Measurements from ENCODE around the gene PSMG3.

PSMG3 gene

DNA sequence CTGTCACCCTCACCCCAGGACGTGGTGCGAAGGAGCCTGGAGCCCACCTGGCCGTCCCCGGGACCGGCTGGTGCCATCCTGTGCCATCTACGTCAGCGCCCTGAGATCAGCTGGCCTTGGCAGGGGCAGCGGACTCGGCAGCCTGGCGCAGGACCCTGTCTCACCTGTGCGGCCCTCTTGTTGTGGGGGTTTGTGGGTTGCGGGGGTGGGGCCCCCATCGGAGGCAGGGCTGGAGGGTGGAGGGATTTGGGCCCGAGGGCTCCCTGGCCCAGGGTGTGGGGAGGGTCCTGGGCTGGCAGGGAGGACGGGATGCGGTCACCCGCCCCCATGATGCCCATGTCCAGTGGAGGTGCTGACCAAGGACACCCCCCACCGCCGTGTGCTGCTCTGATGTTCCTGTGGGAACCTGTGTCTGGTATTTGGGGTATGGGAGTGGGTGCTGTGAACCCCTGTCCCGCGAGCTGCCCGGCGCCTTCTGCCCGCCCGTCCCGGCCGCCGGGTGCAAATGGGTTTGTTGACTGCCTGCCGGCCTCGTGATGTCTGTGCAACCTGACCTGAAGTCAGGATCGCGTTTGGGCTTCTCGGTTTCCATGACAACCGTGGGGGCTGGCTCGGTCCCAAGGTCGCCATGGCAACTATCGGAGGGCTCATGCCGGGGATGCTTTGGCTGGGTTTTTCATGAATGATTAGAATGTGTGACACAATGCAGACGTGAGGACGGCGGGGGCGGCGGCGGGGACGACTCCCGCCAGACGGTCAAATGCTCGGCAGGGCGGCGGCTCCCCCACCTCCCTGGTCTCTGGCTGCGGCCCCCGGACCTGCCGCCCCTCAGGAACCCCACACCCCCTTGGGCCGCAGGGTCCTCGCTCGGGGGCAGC, 32.1 kb downstream of the PSMG3 start:
- no peak overlapping the region for H3K4me2 ChIP-seq (ENCODE audit: low read depth, low read length, poor library complexity, severe bottlenecking)
- peaks cover 54% of the 10 kb centered on the region for H3K79me2 ChIP-seq (ENCODE audit: insufficient read depth, low read length)
- H2AFZ ChIP-seq (ENCODE audit: low read depth, low read length, severe bottlenecking) = no peak overlapping the region
- H4K20me1 ChIP-seq (ENCODE audit: low read depth, low read length) = peaks cover 7% of the 10 kb centered on the region; the same call in 1 of the 2 replicates
- no peak overlapping the region for H3K27ac ChIP-seq (ENCODE audit: low read depth, low read length)
- no peaks in the 10 kb centered on the region for H3F3A ChIP-seq (ENCODE audit: insufficient read depth)
- no peaks in the 10 kb centered on the region for H3K36me3 ChIP-seq (ENCODE audit: low read length)
- H3K4me3 ChIP-seq (ENCODE audit: insufficient read depth, low read length, poor library complexity, severe bottlenecking) = no peak overlapping the region
- no peaks in the 10 kb centered on the region for H3K27me3 ChIP-seq (ENCODE audit: low read length)
- TF ChIP-seq EZH2phosphoT487 (conservative IDR thresholded peaks at IDR 0.05; ENCODE audit: low read length) = no peak
- TF ChIP-seq, protein P1, sequence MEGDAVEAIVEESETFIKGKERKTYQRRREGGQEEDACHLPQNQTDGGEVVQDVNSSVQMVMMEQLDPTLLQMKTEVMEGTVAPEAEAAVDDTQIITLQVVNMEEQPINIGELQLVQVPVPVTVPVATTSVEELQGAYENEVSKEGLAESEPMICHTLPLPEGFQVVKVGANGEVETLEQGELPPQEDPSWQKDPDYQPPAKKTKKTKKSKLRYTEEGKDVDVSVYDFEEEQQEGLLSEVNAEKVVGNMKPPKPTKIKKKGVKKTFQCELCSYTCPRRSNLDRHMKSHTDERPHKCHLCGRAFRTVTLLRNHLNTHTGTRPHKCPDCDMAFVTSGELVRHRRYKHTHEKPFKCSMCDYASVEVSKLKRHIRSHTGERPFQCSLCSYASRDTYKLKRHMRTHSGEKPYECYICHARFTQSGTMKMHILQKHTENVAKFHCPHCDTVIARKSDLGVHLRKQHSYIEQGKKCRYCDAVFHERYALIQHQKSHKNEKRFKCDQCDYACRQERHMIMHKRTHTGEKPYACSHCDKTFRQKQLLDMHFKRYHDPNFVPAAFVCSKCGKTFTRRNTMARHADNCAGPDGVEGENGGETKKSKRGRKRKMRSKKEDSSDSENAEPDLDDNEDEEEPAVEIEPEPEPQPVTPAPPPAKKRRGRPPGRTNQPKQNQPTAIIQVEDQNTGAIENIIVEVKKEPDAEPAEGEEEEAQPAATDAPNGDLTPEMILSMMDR (IDR thresholded peaks at IDR 0.05; ENCODE audit: insufficient read depth, low read length, poor library complexity, severe bottlenecking) = no peak
- H3K9me3 ChIP-seq (ENCODE audit: insufficient read depth, low read length) = no peaks in the 10 kb centered on the region
- no peak overlapping the region for H3K9ac ChIP-seq (ENCODE audit: low read length)
- no peaks in the 10 kb centered on the region for H3K9me2 ChIP-seq (replicated peaks; ENCODE audit: insufficient read depth, low read length)

DNA sequence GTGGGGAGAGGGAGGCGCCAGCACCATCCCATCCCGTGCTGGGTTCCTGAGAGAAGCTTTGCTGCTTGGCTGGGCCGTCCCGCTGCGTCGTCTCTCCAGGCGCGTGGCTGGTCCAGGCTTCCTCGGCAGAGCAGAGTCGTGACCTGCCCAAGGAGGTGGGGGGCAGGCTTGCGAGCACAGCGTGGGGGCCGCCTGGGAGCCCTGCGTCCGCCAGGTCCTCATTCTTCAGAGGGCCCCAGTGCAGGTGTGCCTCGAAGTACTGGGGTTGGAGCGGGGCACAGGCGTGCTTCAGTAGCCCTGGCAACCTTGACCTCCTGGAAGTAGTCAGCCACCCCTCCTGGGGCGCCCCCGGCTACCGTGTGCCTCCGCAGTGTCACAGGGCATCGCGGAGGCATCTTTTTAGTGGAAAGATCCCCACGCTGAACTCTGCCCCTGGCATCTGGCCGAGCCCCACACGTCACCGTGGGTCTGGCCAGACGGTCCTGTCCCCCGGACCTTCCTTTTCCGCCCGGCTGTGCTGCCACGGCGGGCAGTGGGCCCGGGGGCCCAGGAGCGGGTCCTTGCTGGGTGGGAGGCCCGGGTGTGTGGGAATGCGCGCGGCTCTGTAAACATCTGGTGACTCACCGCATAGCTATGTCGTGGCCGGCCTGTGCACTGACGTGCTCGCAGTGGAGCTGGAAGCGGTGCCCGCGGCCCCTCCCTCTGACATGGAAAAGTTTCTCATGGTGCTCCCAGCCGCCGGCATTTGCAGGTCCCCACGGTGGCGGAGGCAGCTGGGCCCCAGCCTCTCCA, 32.9 kb downstream of the PSMG3 start:
- no peak overlapping the region for H3K4me2 ChIP-seq (ENCODE audit: low read depth, low read length, poor library complexity, severe bottlenecking)
- no peak overlapping the region for H3K4me3 ChIP-seq (ENCODE audit: insufficient read depth, low read length, poor library complexity, severe bottlenecking)
- H3K9me3 ChIP-seq (ENCODE audit: insufficient read depth, low read length) = no peaks in the 10 kb centered on the region
- no peaks in the 10 kb centered on the region for H3K9me2 ChIP-seq (replicated peaks; ENCODE audit: insufficient read depth, low read length)
- H3K27me3 ChIP-seq (ENCODE audit: low read length) = no peaks in the 10 kb centered on the region
- H3K36me3 ChIP-seq (ENCODE audit: low read length) = no peaks in the 10 kb centered on the region
- H3F3A ChIP-seq (ENCODE audit: insufficient read depth) = 0 out of 2 replicates have a peak, but pooled peaks cover 4% of the 10 kb centered on the region
- peaks cover 5% of the 10 kb centered on the region; the same call in 1 of the 2 replicates for H4K20me1 ChIP-seq (ENCODE audit: low read depth, low read length)
- H3K79me2 ChIP-seq (ENCODE audit: insufficient read depth, low read length) = peaks cover 62% of the 10 kb centered on the region
- H2AFZ ChIP-seq (ENCODE audit: low read depth, low read length, severe bottlenecking) = no peak overlapping the region
- no peak overlapping the region for H3K9ac ChIP-seq (ENCODE audit: low read length)
- H3K27ac ChIP-seq (ENCODE audit: low read depth, low read length) = no peak overlapping the region
- no peak for TF ChIP-seq EZH2phosphoT487 (conservative IDR thresholded peaks at IDR 0.05; ENCODE audit: low read length)
- TF ChIP-seq, protein P1 (IDR thresholded peaks at IDR 0.05; ENCODE audit: insufficient read depth, low read length, poor library complexity, severe bottlenecking) = no peak

DNA sequence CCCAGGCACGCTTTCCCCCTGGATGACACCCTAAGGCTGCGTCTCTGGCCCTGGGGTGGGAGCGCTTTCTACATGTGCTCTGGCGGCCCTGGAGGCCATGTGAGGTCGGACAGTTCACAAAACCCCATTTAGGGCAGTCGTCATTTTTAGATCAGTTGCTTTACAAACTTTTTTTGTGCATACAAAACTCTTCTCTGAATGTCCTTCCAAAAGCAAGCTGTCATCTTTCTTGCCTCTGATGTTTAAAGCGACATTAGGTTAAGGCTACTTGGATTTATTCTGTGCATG, 33.4 kb downstream of the PSMG3 start:
- Histone ChIP-seq H3K9ac (ENCODE audit: low read length) (no peak overlapping the region), H3K4me3 (ENCODE audit: insufficient read depth, low read length, poor library complexity, severe bottlenecking) (no peak overlapping the region), H3K9me2 (replicated peaks; ENCODE audit: insufficient read depth, low read length) (no peaks in the 10 kb centered on the region), H3K36me3 (ENCODE audit: low read length) (no peaks in the 10 kb centered on the region), H3F3A (ENCODE audit: insufficient read depth) (0 out of 2 replicates have a peak, but pooled peaks cover 5% of the 10 kb centered on the region), H3K27me3 (ENCODE audit: low read length) (no peaks in the 10 kb centered on the region), H3K9me3 (ENCODE audit: insufficient read depth, low read length) (no peaks in the 10 kb centered on the region), H3K79me2 (ENCODE audit: insufficient read depth, low read length) (peaks cover 67% of the 10 kb centered on the region), H3K27ac (ENCODE audit: low read depth, low read length) (no peak overlapping the region), H2AFZ (ENCODE audit: low read depth, low read length, severe bottlenecking) (no peak overlapping the region), H4K20me1 (ENCODE audit: low read depth, low read length) (peaks cover 5% of the 10 kb centered on the region; the same call in 1 of the 2 replicates), H3K4me2 (ENCODE audit: low read depth, low read length, poor library complexity, severe bottlenecking) (no peak overlapping the region)
- no peak for TF ChIP-seq EZH2phosphoT487 (conservative IDR thresholded peaks at IDR 0.05; ENCODE audit: low read length)
- TF ChIP-seq, protein P1 (IDR thresholded peaks at IDR 0.05; ENCODE audit: insufficient read depth, low read length, poor library complexity, severe bottlenecking) = no peak
